OCI-LY3 (cell line): ENCODE data around the gene UMODL1.

Source experiments
- H2AFZ ChIP-seq: fragments of 200-600, 300-600 bp; shearing (Covaris generic); 2 replicates; pipeline ENCODE4 v1.6.0; 2014; ENCODE audit warnings: antibody characterized with exemption, low read depth, low read length
- H3K27ac ChIP-seq: fragments of 200-600, 300-600 bp; sonication (generic); 2 replicates; pipeline ENCODE4 v1.5.1; 2014; ENCODE audit warnings: mild to moderate bottlenecking, low read length, moderate library complexity, mixed read lengths
- H3K27me3 ChIP-seq: fragments of 200-600, 300-600 bp; sonication (generic); 2 replicates; pipeline ENCODE4 v1.6.1; 2014; ENCODE audit warnings: low read depth, low read length, mixed read lengths
- H3K36me3 ChIP-seq: fragments of 200-600, 300-600 bp; sonication (generic); replicated peaks from 2 replicates; pipeline ENCODE3; 2014; ENCODE audit warnings: low read depth, low read length, mixed read lengths
- H3K4me1 ChIP-seq: fragments of 300-600, 200-600 bp; sonication (generic); 2 replicates; pipeline ENCODE4 v1.6.1; 2014; ENCODE audit warnings: low read length, mixed read lengths
- H3K4me2 ChIP-seq: fragments of 200-600, 300-600 bp; sonication (generic); 2 replicates; pipeline ENCODE4 v1.6.1; 2014; ENCODE audit warnings: low read length, mixed read lengths
- H3K4me3 ChIP-seq: fragments of 300-600, 200-600 bp; sonication (generic); 2 replicates; pipeline ENCODE4 v1.5.1; 2014; ENCODE audit warnings: antibody characterized with exemption, mild to moderate bottlenecking, low read length, moderate library complexity
- H3K79me2 ChIP-seq: fragments of 300-600, 200-600 bp; shearing (Covaris generic); 2 replicates; pipeline ENCODE4 v1.6.1; 2014; ENCODE audit warnings: mild to moderate bottlenecking, low read length, mixed read lengths
- H3K9ac ChIP-seq: fragments of 300-600, 200-600 bp; shearing (Covaris generic); 2 replicates; pipeline ENCODE4 v1.6.0; 2014; ENCODE audit warnings: mild to moderate bottlenecking, low read length, moderate library complexity
- H3K9me3 ChIP-seq: fragments of 200-600, 300-600 bp; shearing (Covaris generic); 2 replicates; pipeline ENCODE4 v1.6.1; 2014; ENCODE audit warnings: low read length, mixed read lengths; ENCODE audit not compliant: insufficient read depth
- H4K20me1 ChIP-seq: fragments of 200-600, 300-600 bp; sonication (generic); 2 replicates; pipeline ENCODE4 v1.6.1; 2016; ENCODE audit warnings: low read length, mixed read lengths; ENCODE audit not compliant: insufficient read depth
- EZH2phosphoT487 ChIP-seq: fragments of 200-600 bp; shearing (Covaris generic); IDR thresholded peaks from 2 replicates; pipeline ENCODE4 v1.6.1; 2018; ENCODE audit warnings: antibody characterized with exemption, mixed run types, low read depth
- TF ChIP-seq, protein P1 (sequence below): fragments of 200-600, 300-600 bp; sonication (generic); IDR thresholded peaks from 2 replicates; pipeline ENCODE4 v1.5.1; 2014; ENCODE audit warnings: antibody characterized with exemption, low read length, low read depth

UMODL1 gene

DNA sequence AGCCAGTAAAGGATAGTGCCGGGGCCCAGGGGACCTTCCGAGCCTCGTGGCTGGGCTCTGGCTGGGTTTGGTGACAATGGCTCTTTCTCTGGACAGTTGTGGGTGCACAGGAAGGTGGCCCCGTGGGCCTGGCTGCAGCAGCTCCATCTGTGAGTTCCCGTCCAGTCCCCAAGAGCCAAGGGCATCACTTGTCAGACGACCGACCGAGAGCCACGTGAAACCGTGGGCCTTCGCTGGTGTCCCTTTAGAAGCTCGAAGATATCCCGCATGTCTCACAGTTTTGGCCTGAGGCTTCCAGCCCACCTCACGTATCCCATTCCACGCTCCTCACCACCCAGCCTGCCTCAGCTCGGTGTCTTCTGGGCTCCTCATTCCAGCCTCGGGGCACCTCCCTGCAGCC is 27.2 kb upstream of the UMODL1 start:
- H4K20me1 ChIP-seq: no peaks in the 10 kb centered on the region
- H3K27me3 ChIP-seq: no peaks in the 10 kb centered on the region
- H3K9me3 ChIP-seq: no peaks in the 10 kb centered on the region
- no peak overlapping the region for H3K4me3 ChIP-seq
- H3K36me3 ChIP-seq: no peaks in the 10 kb centered on the region
- no peaks in the 10 kb centered on the region for H3K79me2 ChIP-seq
- no peak overlapping the region for H3K27ac ChIP-seq
- no peak overlapping the region for H3K4me2 ChIP-seq
- no peak for TF ChIP-seq EZH2phosphoT487
- TF ChIP-seq, protein P1, sequence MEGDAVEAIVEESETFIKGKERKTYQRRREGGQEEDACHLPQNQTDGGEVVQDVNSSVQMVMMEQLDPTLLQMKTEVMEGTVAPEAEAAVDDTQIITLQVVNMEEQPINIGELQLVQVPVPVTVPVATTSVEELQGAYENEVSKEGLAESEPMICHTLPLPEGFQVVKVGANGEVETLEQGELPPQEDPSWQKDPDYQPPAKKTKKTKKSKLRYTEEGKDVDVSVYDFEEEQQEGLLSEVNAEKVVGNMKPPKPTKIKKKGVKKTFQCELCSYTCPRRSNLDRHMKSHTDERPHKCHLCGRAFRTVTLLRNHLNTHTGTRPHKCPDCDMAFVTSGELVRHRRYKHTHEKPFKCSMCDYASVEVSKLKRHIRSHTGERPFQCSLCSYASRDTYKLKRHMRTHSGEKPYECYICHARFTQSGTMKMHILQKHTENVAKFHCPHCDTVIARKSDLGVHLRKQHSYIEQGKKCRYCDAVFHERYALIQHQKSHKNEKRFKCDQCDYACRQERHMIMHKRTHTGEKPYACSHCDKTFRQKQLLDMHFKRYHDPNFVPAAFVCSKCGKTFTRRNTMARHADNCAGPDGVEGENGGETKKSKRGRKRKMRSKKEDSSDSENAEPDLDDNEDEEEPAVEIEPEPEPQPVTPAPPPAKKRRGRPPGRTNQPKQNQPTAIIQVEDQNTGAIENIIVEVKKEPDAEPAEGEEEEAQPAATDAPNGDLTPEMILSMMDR: no peak
- no peak overlapping the region for H2AFZ ChIP-seq
- H3K9ac ChIP-seq: no peak overlapping the region
- no peaks in the 10 kb centered on the region for H3K4me1 ChIP-seq

DNA sequence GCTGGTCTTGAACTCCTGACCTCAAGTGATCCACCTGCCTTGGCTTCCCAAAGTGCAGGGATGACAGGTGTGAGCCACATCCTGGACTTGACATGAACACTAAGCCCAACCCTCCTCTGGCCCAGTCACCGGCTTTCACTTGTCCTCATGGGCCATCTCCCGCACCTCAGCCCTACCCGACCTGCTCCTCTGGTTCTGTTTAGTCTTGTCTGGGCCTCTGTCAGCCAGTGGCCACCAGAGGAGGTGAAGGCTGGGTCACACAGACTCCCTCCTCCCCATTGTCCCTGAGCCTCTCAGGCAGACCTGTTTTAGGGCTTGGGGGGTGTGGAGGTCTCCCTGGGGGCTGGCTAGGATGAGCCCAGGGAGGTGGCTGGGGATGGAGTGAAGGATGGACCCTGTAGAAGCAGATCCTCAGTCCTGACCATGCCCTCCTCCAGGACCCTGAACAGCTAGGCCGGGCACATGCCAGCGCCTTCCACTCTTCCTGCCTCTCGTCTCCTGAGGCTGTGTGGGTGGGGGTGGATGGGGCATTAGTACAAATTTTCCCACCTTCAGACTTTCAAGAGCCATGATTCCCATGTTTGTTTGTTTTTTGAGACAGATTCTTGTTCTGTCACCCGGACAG is 26.1 kb upstream of the UMODL1 start:
- Histone ChIP-seq H4K20me1 (no peaks in the 10 kb centered on the region), H3K79me2 (no peaks in the 10 kb centered on the region), H3K4me1 (no peaks in the 10 kb centered on the region), H3K9ac (no peak overlapping the region), H3K27ac (no peak overlapping the region), H2AFZ (no peak overlapping the region), H3K36me3 (no peaks in the 10 kb centered on the region), H3K27me3 (no peaks in the 10 kb centered on the region), H3K9me3 (no peaks in the 10 kb centered on the region), H3K4me3 (no peak overlapping the region), H3K4me2 (no peak overlapping the region)
- no peak for TF ChIP-seq EZH2phosphoT487
- TF ChIP-seq, protein P1: no peak

DNA sequence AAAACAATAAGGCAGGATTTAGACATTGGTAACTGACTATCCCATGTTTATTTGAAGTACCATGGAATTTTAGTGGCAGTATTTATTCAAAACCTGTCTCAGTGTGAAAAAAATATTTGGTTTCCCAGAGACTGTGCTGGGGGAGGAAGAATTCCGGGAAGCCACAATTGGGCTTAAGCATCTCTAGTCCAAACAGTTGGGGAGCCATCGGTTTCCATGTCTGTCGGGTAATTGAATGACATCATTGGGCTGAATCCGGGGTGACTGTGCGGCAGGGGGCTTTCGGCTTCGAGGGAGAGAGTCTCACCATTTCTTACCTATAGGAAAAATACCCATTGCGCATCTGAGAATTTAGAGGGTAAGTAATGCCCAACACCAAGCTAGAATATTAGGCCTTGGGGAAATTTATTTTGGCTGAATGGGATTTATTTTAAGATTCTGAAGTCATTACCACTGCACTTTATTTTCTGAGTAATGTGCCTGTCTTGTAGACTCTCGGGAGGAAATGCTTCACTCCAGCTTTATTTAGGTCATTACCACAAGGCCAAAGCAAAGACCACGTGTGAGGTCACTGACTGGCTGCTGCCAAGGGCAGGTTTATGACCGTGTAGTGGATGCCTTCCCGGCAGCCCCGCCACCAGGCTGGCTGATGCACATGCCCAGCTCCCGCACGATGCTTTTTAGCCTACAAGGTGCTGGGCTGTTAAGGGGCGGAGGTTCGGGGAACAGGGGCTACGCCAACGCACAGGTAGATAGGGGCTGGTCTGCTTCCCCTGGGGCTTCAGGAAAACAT is 23.1 kb upstream of the UMODL1 start:
- no peaks in the 10 kb centered on the region for H3K36me3 ChIP-seq
- no peak overlapping the region for H3K9ac ChIP-seq
- no peaks in the 10 kb centered on the region for H3K9me3 ChIP-seq
- H3K79me2 ChIP-seq: no peaks in the 10 kb centered on the region
- no peak overlapping the region for H2AFZ ChIP-seq
- H3K4me1 ChIP-seq: no peaks in the 10 kb centered on the region
- H4K20me1 ChIP-seq: no peaks in the 10 kb centered on the region
- no peak overlapping the region for H3K27ac ChIP-seq
- TF ChIP-seq, protein P1: no peak
- TF ChIP-seq EZH2phosphoT487: no peak
- H3K4me3 ChIP-seq: no peak overlapping the region
- H3K4me2 ChIP-seq: no peak overlapping the region
- H3K27me3 ChIP-seq: peaks cover 1% of the 10 kb centered on the region; the same call in 1 of the 2 replicates

DNA sequence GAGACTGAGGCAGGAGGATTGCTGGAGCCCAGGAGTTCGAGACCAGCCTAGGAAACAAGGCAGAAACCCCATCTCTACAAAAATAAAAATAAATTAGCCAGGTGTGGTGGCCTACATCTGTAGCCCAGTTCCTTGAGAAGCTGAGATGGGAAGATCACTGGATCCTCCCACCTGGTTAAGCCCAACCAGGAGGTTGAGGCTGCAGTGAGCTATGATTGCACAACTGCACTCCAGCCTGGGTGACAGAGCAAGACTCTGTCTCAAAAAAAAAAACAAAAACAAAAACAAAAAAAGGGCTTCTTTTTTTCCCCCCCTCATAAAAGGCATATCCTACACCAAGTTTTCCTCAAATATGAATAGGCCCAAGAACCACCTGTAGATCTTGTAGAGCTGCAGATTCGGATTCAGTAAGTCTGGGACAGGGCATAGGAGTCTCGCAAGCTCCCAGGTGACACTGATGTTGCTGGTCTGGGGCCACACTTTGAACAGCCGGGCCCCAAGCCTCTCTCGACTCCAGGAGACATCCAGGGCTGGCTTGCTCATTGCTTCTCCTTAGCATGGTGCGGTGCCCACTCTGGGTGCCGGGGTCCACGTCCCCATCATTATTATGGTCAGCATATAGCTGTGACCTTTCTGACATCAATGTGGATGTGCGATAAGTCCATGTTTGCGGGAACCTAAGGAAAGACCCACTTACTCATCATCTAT is 22.1 kb upstream of the UMODL1 start:
- Histone ChIP-seq H3K9me3 (no peaks in the 10 kb centered on the region), H3K9ac (no peak overlapping the region), H3K27me3 (peaks cover 5% of the 10 kb centered on the region; the same call in 1 of the 2 replicates), H3K79me2 (no peaks in the 10 kb centered on the region), H3K36me3 (no peaks in the 10 kb centered on the region), H3K4me3 (no peak overlapping the region), H4K20me1 (no peaks in the 10 kb centered on the region), H3K27ac (no peak overlapping the region), H2AFZ (no peak overlapping the region), H3K4me2 (no peak overlapping the region), H3K4me1 (no peaks in the 10 kb centered on the region)
- TF ChIP-seq, protein P1: no peak
- no peak for TF ChIP-seq EZH2phosphoT487
